Measurements from ENCODE around the gene HLA-DRA.

The HLA-DRA gene

GRCh38 chr6:32402812-32403211 is 36.9 kb upstream of the HLA-DRA start:
- TF ChIP-seq ZNF384 (IDR thresholded peaks at IDR 0.05) = no peak
- TF ChIP-seq LEF1 (IDR thresholded peaks at IDR 0.05; ENCODE audit: borderline replicate concordance) = no peak
- TF ChIP-seq ELF4 (IDR thresholded peaks at IDR 0.05) = no peak
- no peak for TF ChIP-seq SP1 (IDR thresholded peaks at IDR 0.05)
- TF ChIP-seq BHLHE40 (IDR thresholded peaks at IDR 0.05; ENCODE audit: borderline replicate concordance) = no peak
- TF ChIP-seq NFRKB (IDR thresholded peaks at IDR 0.05) = no peak
- no peak for TF ChIP-seq CTBP1 (IDR thresholded peaks at IDR 0.05; ENCODE audit: borderline replicate concordance)
- no peak for TF ChIP-seq PKNOX1 (IDR thresholded peaks at IDR 0.05)
- no peak for TF ChIP-seq FOXA1 (IDR thresholded peaks at IDR 0.05)
- TF ChIP-seq L3MBTL2 (conservative IDR thresholded peaks at IDR 0.05) = no peak
- no peak for TF ChIP-seq HDGF (IDR thresholded peaks at IDR 0.05; ENCODE audit: borderline replicate concordance)
- no peak for TF ChIP-seq ARNT (IDR thresholded peaks at IDR 0.05)
- no peak for TF ChIP-seq SUZ12 (IDR thresholded peaks at IDR 0.05)
- TF ChIP-seq TARDBP (IDR thresholded peaks at IDR 0.05) = no peak
- no peak for TF ChIP-seq FOXM1 (IDR thresholded peaks at IDR 0.05; ENCODE audit: borderline replicate concordance)
- no peak for TF ChIP-seq FOXK2 (IDR thresholded peaks at IDR 0.05)
- DNase-seq (ENCODE audit: extremely low spot score) = no peak
- ChIA-PET CTCF (interaction anchor here (3.3 kb wide), 1 partner anchor 11 kb away, joined by 8 read pairs; no protein-coding TSS in a partner anchor), POLR2A (no interaction called here)

GRCh38 chr6:32405656-32406055 is 34.0 kb upstream of the HLA-DRA start:
- no peak for DNase-seq (ENCODE audit: extremely low spot score)
- POLR2A ChIA-PET = no interaction called here
- CTCF ChIA-PET = no interaction called here
- TF ChIP-seq NFRKB (IDR thresholded peaks at IDR 0.05) (no peak), PKNOX1 (IDR thresholded peaks at IDR 0.05) (no peak), ZNF384 (IDR thresholded peaks at IDR 0.05) (no peak), HDGF (IDR thresholded peaks at IDR 0.05; ENCODE audit: borderline replicate concordance) (no peak), TARDBP (IDR thresholded peaks at IDR 0.05) (no peak), BHLHE40 (IDR thresholded peaks at IDR 0.05; ENCODE audit: borderline replicate concordance) (no peak), ARNT (IDR thresholded peaks at IDR 0.05) (no peak), LEF1 (IDR thresholded peaks at IDR 0.05; ENCODE audit: borderline replicate concordance) (no peak), FOXM1 (IDR thresholded peaks at IDR 0.05; ENCODE audit: borderline replicate concordance) (no peak), CTBP1 (IDR thresholded peaks at IDR 0.05; ENCODE audit: borderline replicate concordance) (no peak), ELF4 (IDR thresholded peaks at IDR 0.05) (no peak), FOXK2 (IDR thresholded peaks at IDR 0.05) (no peak), FOXA1 (IDR thresholded peaks at IDR 0.05) (no peak), SP1 (IDR thresholded peaks at IDR 0.05) (no peak), L3MBTL2 (conservative IDR thresholded peaks at IDR 0.05) (no peak)

GRCh38 chr6:32406197-32406596 is 33.5 kb upstream of the HLA-DRA start:
- POLR2A ChIA-PET = no interaction called here
- CTCF ChIA-PET = interaction anchor here (0.8 kb wide), 1 partner anchor 14 kb away, joined by 4 read pairs; no protein-coding TSS in a partner anchor
- no peak for DNase-seq (ENCODE audit: extremely low spot score)
- no peak for TF ChIP-seq CTBP1 (IDR thresholded peaks at IDR 0.05; ENCODE audit: borderline replicate concordance)
- no peak for TF ChIP-seq SUZ12 (IDR thresholded peaks at IDR 0.05)
- no peak for TF ChIP-seq LEF1 (IDR thresholded peaks at IDR 0.05; ENCODE audit: borderline replicate concordance)
- TF ChIP-seq ARNT (IDR thresholded peaks at IDR 0.05) = no peak
- no peak for TF ChIP-seq ELF4 (IDR thresholded peaks at IDR 0.05)
- TF ChIP-seq TARDBP (IDR thresholded peaks at IDR 0.05) = no peak
- no peak for TF ChIP-seq HDGF (IDR thresholded peaks at IDR 0.05; ENCODE audit: borderline replicate concordance)
- TF ChIP-seq FOXM1 (IDR thresholded peaks at IDR 0.05; ENCODE audit: borderline replicate concordance) = no peak
- no peak for TF ChIP-seq BHLHE40 (IDR thresholded peaks at IDR 0.05; ENCODE audit: borderline replicate concordance)
- TF ChIP-seq ZNF384 (IDR thresholded peaks at IDR 0.05) = no peak
- no peak for TF ChIP-seq PKNOX1 (IDR thresholded peaks at IDR 0.05)
- no peak for TF ChIP-seq FOXA1 (IDR thresholded peaks at IDR 0.05)
- no peak for TF ChIP-seq L3MBTL2 (conservative IDR thresholded peaks at IDR 0.05)
- TF ChIP-seq SP1 (IDR thresholded peaks at IDR 0.05) = no peak

GRCh38 chr6:32406857-32407256 is 32.8 kb upstream of the HLA-DRA start, which contains the start of gene BTNL2:
Gene BTNL2, minus strand, starts transcription at chr6:32407181. Its CDS starts 58 bp downstream, at chr6:32407123.
- TF ChIP-seq L3MBTL2 (conservative IDR thresholded peaks at IDR 0.05) (no peak), ARNT (IDR thresholded peaks at IDR 0.05) (no peak), ELF4 (IDR thresholded peaks at IDR 0.05) (no peak), FOXM1 (IDR thresholded peaks at IDR 0.05; ENCODE audit: borderline replicate concordance) (no peak), ZNF384 (IDR thresholded peaks at IDR 0.05) (no peak), FOXA1 (IDR thresholded peaks at IDR 0.05) (no peak), FOXK2 (IDR thresholded peaks at IDR 0.05) (no peak), HDGF (IDR thresholded peaks at IDR 0.05; ENCODE audit: borderline replicate concordance) (no peak), CTBP1 (IDR thresholded peaks at IDR 0.05; ENCODE audit: borderline replicate concordance) (no peak), TARDBP (IDR thresholded peaks at IDR 0.05) (no peak), LEF1 (IDR thresholded peaks at IDR 0.05; ENCODE audit: borderline replicate concordance) (no peak)
- ChIA-PET POLR2A (no interaction called here), CTCF (interaction anchor here (0.8 kb wide), 1 partner anchor 13 kb away, joined by 4 read pairs; no protein-coding TSS in a partner anchor)
- DNase-seq (ENCODE audit: extremely low spot score) = no peak

- POLR2A ChIA-PET = no interaction called here
- TF ChIP-seq SP1 (IDR thresholded peaks at IDR 0.05) = no peak
- no peak for TF ChIP-seq FOXA1 (IDR thresholded peaks at IDR 0.05)
- no peak for TF ChIP-seq ARNT (IDR thresholded peaks at IDR 0.05)
- TF ChIP-seq BHLHE40 (IDR thresholded peaks at IDR 0.05; ENCODE audit: borderline replicate concordance) = no peak
- TF ChIP-seq CTBP1 (IDR thresholded peaks at IDR 0.05; ENCODE audit: borderline replicate concordance) = no peak
- no peak for TF ChIP-seq FOXM1 (IDR thresholded peaks at IDR 0.05; ENCODE audit: borderline replicate concordance)
- TF ChIP-seq PKNOX1 (IDR thresholded peaks at IDR 0.05) = no peak
- no peak for TF ChIP-seq TARDBP (IDR thresholded peaks at IDR 0.05)
- no peak for TF ChIP-seq NFRKB (IDR thresholded peaks at IDR 0.05)
- no peak for TF ChIP-seq L3MBTL2 (conservative IDR thresholded peaks at IDR 0.05)
- no peak for TF ChIP-seq HDGF (IDR thresholded peaks at IDR 0.05; ENCODE audit: borderline replicate concordance)
- no peak for TF ChIP-seq ZNF384 (IDR thresholded peaks at IDR 0.05)
- CTCF ChIA-PET = no interaction called here
- no peak for DNase-seq (ENCODE audit: extremely low spot score)
Observed at GRCh38 chr6:32410906-32411305, 28.8 kb upstream of the HLA-DRA start.

All from HEK293T (cell line).